Cardiac atrium fibroblast (primary cell): ENCODE measurements around the gene TBL3. TPM values are rescaled to one million over a fixed set of nuclear protein-coding genes. Genes with fewer than 3 reads are reported as not detected.

Experiments used
- total RNA-seq: library from RNA; depleted of rRNA; stranded (reverse); fragments of >200 nt; gene quantifications from 2 replicates; pipeline ENCODE4 v1.2.3, GENCODE V29; 2015

The TBL3 gene
- 45.9 and 50.2 TPM in 2 replicates for total RNA-seq

GRCh38 chr16:1971796-1972489, at the start of gene TBL3:
TSS of gene TBL3 (plus strand) at chr16:1972053. CDS start at chr16:1972165, 112 bp downstream.

GRCh38 chr16:1942810-1943726, 28.8 kb upstream of the TBL3 start, which contains the start of gene MSRB1:
TSS of gene MSRB1 (minus strand) at chr16:1943199. CDS start at chr16:1943156, 43 bp downstream.

DNA sequence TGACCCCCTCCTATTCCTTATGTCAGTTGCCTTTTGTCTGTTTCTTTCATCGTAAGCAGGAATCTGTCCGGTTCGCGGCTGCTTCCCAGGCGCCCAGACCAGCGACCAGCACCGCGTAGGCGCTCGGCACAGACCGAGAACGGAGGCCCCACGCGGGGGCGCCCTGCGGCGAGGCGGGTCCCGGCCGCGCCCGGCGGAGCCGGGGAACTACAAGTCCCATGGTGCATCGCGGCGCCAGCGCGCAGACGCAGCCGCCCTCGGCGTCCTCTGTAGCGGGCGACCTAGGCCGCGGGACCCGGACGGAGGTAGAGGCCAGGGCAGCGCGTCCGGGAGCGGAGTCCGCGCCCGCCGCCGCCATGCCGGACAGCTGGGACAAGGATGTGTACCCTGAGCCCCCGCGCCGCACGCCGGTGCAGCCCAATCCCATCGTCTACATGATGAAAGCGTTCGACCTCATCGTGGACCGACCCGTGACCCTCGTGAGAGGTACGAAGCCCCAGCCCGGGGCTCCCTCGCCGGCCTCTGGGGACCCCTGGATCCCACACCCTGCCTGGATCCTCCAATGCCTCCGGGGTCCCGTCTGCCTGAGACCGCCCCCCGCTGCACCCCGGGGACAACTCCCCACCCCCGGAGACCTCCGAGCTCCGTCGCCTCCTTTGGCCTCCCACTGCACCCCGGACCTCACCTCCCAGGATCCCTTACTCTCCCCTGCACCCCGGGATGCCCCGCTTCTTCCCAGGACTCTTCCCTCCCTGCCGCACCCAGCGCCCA, 12.4 kb upstream of the TBL3 start, which contains the start of gene NDUFB10:
NDUFB10 (plus strand) TSS at position 270 of the 771 bp plus-strand sequence; CDS start at position 357, 87 bp downstream.

DNA sequence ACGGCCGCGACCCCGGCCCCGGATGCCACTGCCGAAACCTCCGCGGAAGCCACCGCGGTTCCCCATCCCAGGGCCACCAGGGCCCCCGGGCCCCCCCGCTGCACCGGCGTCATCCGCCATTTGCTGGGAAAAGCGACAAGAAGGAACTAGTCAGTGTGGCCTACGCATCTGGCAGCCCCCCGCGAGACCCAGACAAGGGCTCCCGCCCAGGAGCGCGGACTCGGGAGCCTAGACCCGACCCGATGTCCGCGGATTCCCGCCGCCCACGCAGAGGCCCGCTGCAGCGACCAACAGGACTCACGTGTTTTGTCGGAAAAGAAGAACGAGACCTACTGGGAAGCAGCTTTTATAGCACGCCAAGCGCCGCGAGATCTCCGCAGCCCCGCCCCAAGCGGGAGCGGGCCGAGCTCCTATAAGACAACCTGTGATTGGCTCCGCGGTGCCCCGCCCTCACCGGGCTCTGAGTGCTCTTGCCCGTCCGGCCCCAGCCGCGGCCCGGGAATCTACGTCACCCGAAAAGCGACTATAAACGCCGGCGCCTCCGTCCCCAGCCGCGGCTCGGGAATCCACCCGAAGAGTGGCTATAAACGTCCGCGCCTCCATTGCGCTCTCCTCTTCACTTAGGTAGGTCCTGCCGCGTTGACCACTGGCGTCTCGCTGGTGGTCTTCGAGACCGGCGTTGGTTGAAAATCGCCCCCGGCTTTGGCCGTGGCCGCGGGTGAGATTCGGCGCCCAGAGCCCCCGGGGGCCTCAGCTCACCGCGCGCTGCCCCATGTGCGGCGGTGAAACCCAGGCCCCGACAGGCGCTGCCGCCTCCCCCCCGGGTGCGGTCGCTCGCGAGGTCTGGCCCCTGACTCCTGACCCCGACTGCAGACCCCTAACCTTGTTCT, 7.1 kb upstream of the TBL3 start, which contains the start of gene RPS2:
RPS2 (minus strand) TSS at position 321 of the 890 bp plus-strand sequence; CDS start at position 120, 201 bp downstream.

GRCh38 chr16:1966460-1966859, 5.4 kb upstream of the TBL3 start, which contains the start of gene RNF151:
TSS of gene RNF151 (plus strand) at chr16:1966856. CDS start at chr16:1966882, 26 bp downstream.

DNA sequence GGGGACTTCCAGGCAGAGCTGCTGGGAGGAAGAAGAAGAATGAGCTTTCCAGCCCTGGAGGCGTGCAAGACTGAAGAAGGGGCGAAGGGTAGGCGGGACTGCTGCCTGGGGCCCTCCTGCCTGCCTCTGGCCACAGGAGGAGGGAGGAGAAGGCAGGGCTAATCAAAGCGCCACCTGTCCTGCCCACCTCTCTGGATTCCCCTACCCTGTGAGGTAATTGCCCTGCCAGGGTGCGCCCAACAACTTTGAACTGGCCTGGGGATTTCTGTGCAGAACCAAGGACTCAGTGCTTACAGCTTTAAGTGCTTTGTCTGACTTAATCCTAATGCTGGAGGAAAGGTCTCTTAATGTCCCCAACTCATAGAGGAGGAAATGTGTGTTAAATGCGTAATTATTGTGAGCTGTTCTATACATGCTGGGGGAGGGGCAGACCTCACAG, 9.6 kb downstream of the TBL3 start, which contains the start of gene NOXO1:
NOXO1 (minus strand) TSS at position 72 of the 439 bp plus-strand sequence. CDS start 290 bp downstream, outside the sequence.

DNA sequence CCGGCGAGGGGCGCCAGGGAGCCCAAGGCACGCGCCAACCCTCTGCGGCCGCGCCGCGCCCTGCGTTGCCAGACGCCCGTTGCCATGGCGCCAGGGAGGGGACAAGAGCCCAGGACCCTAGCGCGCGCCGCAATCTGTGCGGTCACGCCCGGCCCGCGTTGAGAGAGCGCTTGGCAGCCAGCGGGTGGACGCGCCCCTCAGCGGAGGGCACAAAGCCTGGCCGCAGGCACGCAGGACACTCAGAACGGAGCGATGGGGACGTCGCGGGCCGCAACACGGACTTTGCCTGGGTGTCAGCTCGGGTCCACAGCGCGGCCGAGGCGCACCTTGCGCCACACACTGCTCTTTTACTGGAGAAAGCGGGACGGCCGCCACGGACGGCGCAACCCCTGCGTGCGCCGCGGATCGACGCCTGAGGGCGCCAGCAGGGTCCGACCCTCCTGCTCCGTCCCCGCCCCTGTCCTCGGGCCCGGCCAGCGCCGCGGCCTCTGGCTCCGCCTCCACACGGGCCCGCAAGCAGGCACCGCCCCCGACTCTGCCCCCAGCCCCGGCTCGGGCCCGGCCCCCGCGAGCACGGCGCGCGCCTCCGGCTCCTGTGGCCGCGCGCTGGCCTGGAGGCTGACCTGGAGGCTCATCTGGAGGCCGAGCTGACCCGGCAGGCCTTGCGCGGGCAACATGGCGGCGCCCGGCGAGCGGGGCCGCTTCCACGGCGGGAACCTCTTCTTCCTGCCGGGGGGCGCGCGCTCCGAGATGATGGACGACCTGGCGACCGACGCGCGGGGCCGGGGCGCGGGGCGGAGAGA, 11.9 kb downstream of the TBL3 start, which contains the start of gene GFER:
GFER (plus strand) TSS at position 650 of the 803 bp plus-strand sequence; CDS start at position 676, 26 bp downstream.

DNA sequence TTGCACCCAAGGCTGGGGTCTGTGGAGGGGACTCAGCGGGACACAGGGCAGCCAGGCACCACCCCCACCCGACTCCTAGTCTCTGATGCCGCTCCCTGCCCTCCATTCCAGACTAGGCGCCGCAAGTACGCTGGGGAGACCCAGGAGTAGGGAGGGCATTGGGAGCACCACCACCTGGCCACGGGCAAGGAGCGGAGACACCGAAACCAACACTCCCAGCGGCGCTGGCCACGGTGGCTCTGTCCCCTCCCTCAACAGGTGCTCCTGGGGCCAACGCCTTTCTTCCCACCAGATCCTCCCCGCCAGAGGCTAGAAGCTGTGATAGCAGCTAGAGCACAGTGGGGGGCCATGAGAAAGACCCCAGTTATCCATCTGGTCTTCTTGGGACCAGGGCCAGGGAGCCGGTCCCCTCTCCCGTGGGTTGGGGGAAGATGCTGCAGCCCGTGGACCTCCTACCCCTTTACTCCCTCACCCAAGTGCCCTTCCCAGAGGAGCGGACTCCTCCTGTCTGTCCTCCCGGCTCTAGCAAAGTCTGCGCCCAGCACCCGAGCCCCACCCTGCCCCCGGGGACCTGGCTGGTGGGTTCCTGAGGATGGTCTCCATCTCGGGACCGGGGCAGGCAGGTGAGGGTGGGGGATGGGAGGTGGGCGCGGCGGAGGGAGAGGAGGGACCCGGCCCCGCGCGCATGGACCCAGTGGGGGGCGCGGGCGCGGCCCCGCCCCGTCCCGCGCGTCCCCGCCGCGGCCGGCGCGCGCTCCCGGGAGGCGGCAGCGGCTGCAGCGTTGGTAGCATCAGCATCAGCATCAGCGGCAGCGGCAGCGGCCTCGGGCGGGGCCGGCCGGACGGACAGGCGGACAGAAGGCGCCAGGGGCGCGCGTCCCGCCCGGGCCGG, 17.6 kb downstream of the TBL3 start, which contains the start of gene SYNGR3:
SYNGR3 (plus strand) TSS at position 762 of the 892 bp plus-strand sequence. CDS start 133 bp downstream, outside the sequence.

GRCh38 chr16:2009791-2010510, 38.1 kb downstream of the TBL3 start, which contains the start of gene ZNF598:
TSS of gene ZNF598 (minus strand) at chr16:2009821.

GRCh38 chr16:2019518-2019920, 47.7 kb downstream of the TBL3 start, which contains the start of gene NPW:
TSS of gene NPW (plus strand) at chr16:2019785.

DNA sequence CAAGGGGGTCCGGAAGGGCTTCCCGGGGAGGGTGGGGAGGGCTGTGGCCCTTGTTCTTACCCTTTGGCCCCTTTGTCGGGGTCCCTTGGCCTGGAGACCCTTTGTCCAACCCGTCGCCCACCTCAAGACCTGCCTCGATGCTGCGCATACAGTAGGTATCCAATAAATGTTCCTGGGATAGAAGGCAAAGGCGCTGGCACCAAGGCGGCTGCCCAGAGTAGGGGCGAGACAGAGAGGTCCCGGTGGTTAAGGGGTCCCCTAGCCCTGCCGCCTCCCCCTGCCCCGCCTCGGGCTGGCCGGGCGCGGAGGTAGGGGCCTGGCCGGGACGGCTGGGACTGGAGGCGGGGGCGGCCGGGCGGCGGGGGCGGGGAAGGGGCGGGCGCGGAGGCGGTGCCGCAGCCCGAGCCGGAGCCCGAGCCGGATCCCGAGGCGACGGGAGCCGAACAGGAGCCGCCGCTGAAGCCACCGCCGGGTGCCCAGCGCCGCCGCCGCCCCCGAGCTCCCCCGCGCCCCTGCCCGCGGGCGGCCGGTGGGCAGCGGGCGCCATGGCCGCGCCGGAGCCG, 54.7 kb downstream of the TBL3 start, which contains the start of gene NHERF2:
NHERF2 (plus strand) TSS at position 442 of the 563 bp plus-strand sequence; CDS start at position 546, 104 bp downstream.

Other genes with a start within 250 kb of the TBL3 start
- gene NME3, start 200.5 kb upstream of the TBL3 start, total RNA-seq: 70.0 and 79.8 TPM in 2 replicates
- gene EME2, start 199.2 kb upstream of the TBL3 start, total RNA-seq: 3.1 and 4.5 TPM in 2 replicates
- 65.7 and 84.4 TPM in 2 replicates for gene MRPS34, start 198.9 kb upstream of the TBL3 start, total RNA-seq
- 30.1 and 36.5 TPM in 2 replicates for gene SPSB3, start 189.5 kb upstream of the TBL3 start, total RNA-seq
- 64.0 and 92.1 TPM in 2 replicates for gene NUBP2, start 189.1 kb upstream of the TBL3 start, total RNA-seq
- not detected in 2 replicates for gene IGFALS, start 178.3 kb upstream of the TBL3 start, total RNA-seq
- gene HAGH, start 145.2 kb upstream of the TBL3 start, total RNA-seq: 66.8 and 85.2 TPM in 2 replicates
- gene FAHD1, start 144.8 kb upstream of the TBL3 start, total RNA-seq: 35.6 and 42.2 TPM in 2 replicates
- 0.18 TPM in 1 of 2 replicates, not detected in the other for gene MEIOB, start 99.9 kb upstream of the TBL3 start, total RNA-seq
- gene HS3ST6, start 53.6 kb upstream of the TBL3 start, total RNA-seq: not detected in 2 replicates
- 11.8 and 13.7 TPM in 2 replicates for gene MSRB1, start 28.9 kb upstream of the TBL3 start, total RNA-seq
- gene RPL3L, start 17.4 kb upstream of the TBL3 start, total RNA-seq: not detected in 2 replicates
- gene NDUFB10, start 12.5 kb upstream of the TBL3 start, total RNA-seq: 216 and 235 TPM in 2 replicates
- 2,750 and 3,500 TPM in 2 replicates for gene RPS2, start 7.2 kb upstream of the TBL3 start, total RNA-seq
- gene RNF151, start 5.2 kb upstream of the TBL3 start, total RNA-seq: not detected in 2 replicates
- gene NOXO1, start 9.4 kb downstream of the TBL3 start, total RNA-seq: 0.32 TPM in 1 of 2 replicates, not detected in the other
- gene GFER, start 12.1 kb downstream of the TBL3 start, total RNA-seq: 16.2 and 45.2 TPM in 2 replicates
- 5.2 and 6.6 TPM in 2 replicates for gene SYNGR3, start 17.9 kb downstream of the TBL3 start, total RNA-seq
- 29.2 and 39.2 TPM in 2 replicates for gene ZNF598, start 37.8 kb downstream of the TBL3 start, total RNA-seq
- gene NPW, start 47.7 kb downstream of the TBL3 start, total RNA-seq: 1.6 TPM in 1 of 2 replicates, not detected in the other
- 116 and 122 TPM in 2 replicates for gene NHERF2, start 54.8 kb downstream of the TBL3 start, total RNA-seq
- 14.4 and 34.5 TPM in 2 replicates for gene NTHL1, start 75.8 kb downstream of the TBL3 start, total RNA-seq
- gene TSC2, start 75.9 kb downstream of the TBL3 start, total RNA-seq: 47.3 and 66.4 TPM in 2 replicates
- gene PKD1, start 163.8 kb downstream of the TBL3 start, total RNA-seq: 150 and 153 TPM in 2 replicates
- gene RAB26, start 176.6 kb downstream of the TBL3 start, total RNA-seq: not detected in 2 replicates
- gene TRAF7, start 183.7 kb downstream of the TBL3 start, total RNA-seq: 49.9 and 67.0 TPM in 2 replicates
- under 0.01 and 0.54 TPM in 2 replicates for gene CASKIN1, start 224.6 kb downstream of the TBL3 start, total RNA-seq
- gene MLST8, start 233.4 kb downstream of the TBL3 start, total RNA-seq: 39.5 and 45.2 TPM in 2 replicates
- gene BRICD5, start 238.8 kb downstream of the TBL3 start, total RNA-seq: 0.49 and 2.5 TPM in 2 replicates
- gene PGP, start 242.8 kb downstream of the TBL3 start, total RNA-seq: 7.6 and 12.6 TPM in 2 replicates